ENCODE results near the gene MALRD1. TPM values are rescaled to one million over a fixed set of nuclear protein-coding genes. Genes with fewer than 3 reads are reported as not detected.

MALRD1 gene
- total RNA-seq, 1 donor from 2014 or later = 0.45 TPM

GRCh38 chr10:19579761-19580545 lies 531.4 kb downstream of the MALRD1 start:
- no peaks in the 10 kb centered on the region for H3K79me2 ChIP-seq (ENCODE audit: insufficient read depth, low read length)
- no peaks in the 10 kb centered on the region for H3K4me1 ChIP-seq (ENCODE audit: insufficient read depth, low read length)
- no peaks in the 10 kb centered on the region for H3K27me3 ChIP-seq (ENCODE audit: insufficient read depth, low read length)
- H2AFZ ChIP-seq (ENCODE audit: low read depth, low read length) = no peak overlapping the region
- H3K9ac ChIP-seq (ENCODE audit: low read length) = no peak overlapping the region
- FAIRE-seq (no peak), DNase-seq (ENCODE audit: low read depth) (no peak)
- TF ChIP-seq EZH2 (IDR thresholded peaks at IDR 0.05; ENCODE audit: insufficient read depth, low read length) = no peak
- H3K9me3 Mint-ChIP-seq (ENCODE audit: unreplicated experiment) = peaks cover 2% of the 10 kb centered on the region
- no peak overlapping the region for H3K27ac Mint-ChIP-seq (ENCODE audit: unreplicated experiment)
- no peak overlapping the region for H3K4me2 ChIP-seq (ENCODE audit: low read length)
- H3K36me3 Mint-ChIP-seq (ENCODE audit: low read depth, unreplicated experiment) = no peaks in the 10 kb centered on the region
- H3K27me3 Mint-ChIP-seq (ENCODE audit: low read depth, unreplicated experiment) = no peaks in the 10 kb centered on the region
- no peaks in the 10 kb centered on the region for H3K4me1 Mint-ChIP-seq (ENCODE audit: low read depth, unreplicated experiment)
- no peak overlapping the region for H3K27ac ChIP-seq (ENCODE audit: low read depth, low read length)
- no peaks in the 10 kb centered on the region for H3K36me3 ChIP-seq (ENCODE audit: insufficient read depth, low read length)
- no peak overlapping the region for H3K4me3 ChIP-seq (ENCODE audit: insufficient read depth, low read depth, low read length)
- no peaks in the 10 kb centered on the region for H4K20me1 ChIP-seq (ENCODE audit: insufficient read depth, low read length)
- no peaks in the 10 kb centered on the region for H3K9me3 ChIP-seq (ENCODE audit: insufficient read depth, low read depth, low read length)
- H3K4me3 Mint-ChIP-seq (ENCODE audit: unreplicated experiment) = no peak overlapping the region

GRCh38 chr10:19580691-19581090 lies 532.1 kb downstream of the MALRD1 start:
- H3K27ac ChIP-seq (ENCODE audit: low read depth, low read length) = no peak overlapping the region
- H3K9ac ChIP-seq (ENCODE audit: low read length) = no peak overlapping the region
- no peaks in the 10 kb centered on the region for H3K9me3 ChIP-seq (ENCODE audit: insufficient read depth, low read depth, low read length)
- H3K36me3 ChIP-seq (ENCODE audit: insufficient read depth, low read length) = no peaks in the 10 kb centered on the region
- H4K20me1 ChIP-seq (ENCODE audit: insufficient read depth, low read length) = no peaks in the 10 kb centered on the region
- no peaks in the 10 kb centered on the region for H3K4me1 ChIP-seq (ENCODE audit: insufficient read depth, low read length)
- H3K4me2 ChIP-seq (ENCODE audit: low read length) = no peak overlapping the region
- no peak overlapping the region for H2AFZ ChIP-seq (ENCODE audit: low read depth, low read length)
- TF ChIP-seq CTCF (IDR thresholded peaks at IDR 0.05; ENCODE audit: insufficient read depth, low read depth, low read length) (no peak), EZH2 (IDR thresholded peaks at IDR 0.05; ENCODE audit: insufficient read depth, low read length) (no peak)
- no peaks in the 10 kb centered on the region for H3K4me1 Mint-ChIP-seq (ENCODE audit: low read depth, unreplicated experiment)
- H3K27me3 ChIP-seq (ENCODE audit: insufficient read depth, low read length) = no peaks in the 10 kb centered on the region
- DNase-seq (ENCODE audit: low read depth) (no peak), FAIRE-seq (no peak)
- H3K36me3 Mint-ChIP-seq (ENCODE audit: low read depth, unreplicated experiment) = no peaks in the 10 kb centered on the region
- H3K27ac Mint-ChIP-seq (ENCODE audit: unreplicated experiment) = no peak overlapping the region
- H3K27me3 Mint-ChIP-seq (ENCODE audit: low read depth, unreplicated experiment) = no peaks in the 10 kb centered on the region
- peaks cover 2% of the 10 kb centered on the region for H3K9me3 Mint-ChIP-seq (ENCODE audit: unreplicated experiment)
- H3K79me2 ChIP-seq (ENCODE audit: insufficient read depth, low read length) = no peaks in the 10 kb centered on the region
- H3K4me3 ChIP-seq (ENCODE audit: insufficient read depth, low read depth, low read length) = no peak overlapping the region
- no peak overlapping the region for H3K4me3 Mint-ChIP-seq (ENCODE audit: unreplicated experiment)

- Histone ChIP-seq H2AFZ (ENCODE audit: low read depth, low read length) (no peak overlapping the region), H3K9ac (ENCODE audit: low read length) (no peak overlapping the region), H3K4me1 (ENCODE audit: insufficient read depth, low read length) (no peaks in the 10 kb centered on the region), H3K36me3 (ENCODE audit: insufficient read depth, low read length) (no peaks in the 10 kb centered on the region), H3K27ac (ENCODE audit: low read depth, low read length) (no peak overlapping the region), H4K20me1 (ENCODE audit: insufficient read depth, low read length) (no peaks in the 10 kb centered on the region), H3K9me3 (ENCODE audit: insufficient read depth, low read depth, low read length) (no peaks in the 10 kb centered on the region), H3K4me3 (ENCODE audit: insufficient read depth, low read depth, low read length) (no peak overlapping the region), H3K4me2 (ENCODE audit: low read length) (no peak overlapping the region), H3K27me3 (ENCODE audit: insufficient read depth, low read length) (no peaks in the 10 kb centered on the region), H3K79me2 (ENCODE audit: insufficient read depth, low read length) (no peaks in the 10 kb centered on the region)
- Mint-ChIP-seq H3K9me3 (ENCODE audit: unreplicated experiment) (peaks cover 6% of the 10 kb centered on the region), H3K4me3 (ENCODE audit: unreplicated experiment) (no peak overlapping the region), H3K27me3 (ENCODE audit: low read depth, unreplicated experiment) (no peaks in the 10 kb centered on the region), H3K36me3 (ENCODE audit: low read depth, unreplicated experiment) (no peaks in the 10 kb centered on the region), H3K4me1 (ENCODE audit: low read depth, unreplicated experiment) (peaks cover 3% of the 10 kb centered on the region), H3K27ac (ENCODE audit: unreplicated experiment) (no peak overlapping the region)
- FAIRE-seq = no peak
- no peak for TF ChIP-seq CTCF (IDR thresholded peaks at IDR 0.05; ENCODE audit: insufficient read depth, low read depth, low read length)
- no peak for TF ChIP-seq EZH2 (IDR thresholded peaks at IDR 0.05; ENCODE audit: insufficient read depth, low read length)
- no peak for DNase-seq (ENCODE audit: low read depth)
These were observed 540.0 kb downstream of the MALRD1 start for GRCh38 chr10:19588608-19589007.
